Brain microvascular endothelial cell (primary cell): ENCODE measurements around the gene APH1A.

Source experiments
- DNase-seq: peaks from one replicate; pipeline ENCODE4 v3.0.0-alpha.2; 2020
- H3K27ac ChIP-seq: fragments of 250-450 bp; sonication (Bioruptor Pico); 2 replicates; pipeline ENCODE4 v1.5.1; 2020; ENCODE audit warnings: mild to moderate bottlenecking, moderate library complexity
- H3K27me3 ChIP-seq: fragments of 250-450 bp; sonication (Bioruptor Pico); replicated peaks from 2 replicates; pipeline ENCODE4 v1.5.1; 2020; ENCODE audit warnings: mild to moderate bottlenecking
- H3K36me3 ChIP-seq: fragments of 250-450 bp; sonication (Bioruptor Pico); replicated peaks from 2 replicates; pipeline ENCODE4 v1.5.1; 2020; ENCODE audit warnings: mild to moderate bottlenecking
- H3K4me3 ChIP-seq: 2 replicates; pipeline ENCODE4 v1.5.1; 2011; ENCODE audit warnings: low read depth, mild to moderate bottlenecking, control low read depth, low read length, moderate library complexity
- in situ Hi-C: cut with HindIII; loops from 2 replicates; pipeline ENCODE4 v1.10.0; 2017; ENCODE audit warnings: low sequenced_read_pairs, low pct_ligation_motif_present
- TF ChIP-seq, protein P1 (sequence below): IDR thresholded peaks from 2 replicates; pipeline ENCODE4 v1.5.1; 2011; ENCODE audit warnings: low read depth, mild to moderate bottlenecking, moderate library complexity, low read length, control low read depth, inconsistent platforms; ENCODE audit errors: missing control alignments

APH1A gene

DNA sequence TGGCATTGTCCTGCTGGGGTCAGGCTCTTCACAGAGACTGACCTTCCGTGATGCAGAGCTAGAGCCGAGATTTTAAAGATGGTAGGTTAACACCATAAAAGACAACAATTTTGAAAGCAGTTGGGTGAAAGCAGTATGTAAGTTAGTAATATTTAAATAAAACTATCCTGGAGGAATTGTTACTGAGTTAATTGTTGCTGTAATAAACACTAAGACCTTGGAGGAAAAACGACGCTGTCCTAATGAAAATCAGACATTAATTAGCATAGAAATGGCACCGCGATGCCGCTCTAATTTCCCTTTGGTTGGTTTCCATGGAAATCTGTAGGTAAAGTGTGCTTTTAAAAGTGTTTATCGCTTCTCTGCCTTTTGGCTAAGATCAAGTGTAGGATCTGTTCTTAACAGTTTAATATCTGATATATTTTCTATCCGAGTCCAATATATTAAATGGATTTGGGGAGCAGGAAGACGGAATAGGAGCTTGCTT is 32.2 kb downstream of the APH1A start:
- in situ Hi-C loops = no loop called here
- H3K27ac ChIP-seq = peak overlapping the region; percentile 28
- TF ChIP-seq, protein P1, sequence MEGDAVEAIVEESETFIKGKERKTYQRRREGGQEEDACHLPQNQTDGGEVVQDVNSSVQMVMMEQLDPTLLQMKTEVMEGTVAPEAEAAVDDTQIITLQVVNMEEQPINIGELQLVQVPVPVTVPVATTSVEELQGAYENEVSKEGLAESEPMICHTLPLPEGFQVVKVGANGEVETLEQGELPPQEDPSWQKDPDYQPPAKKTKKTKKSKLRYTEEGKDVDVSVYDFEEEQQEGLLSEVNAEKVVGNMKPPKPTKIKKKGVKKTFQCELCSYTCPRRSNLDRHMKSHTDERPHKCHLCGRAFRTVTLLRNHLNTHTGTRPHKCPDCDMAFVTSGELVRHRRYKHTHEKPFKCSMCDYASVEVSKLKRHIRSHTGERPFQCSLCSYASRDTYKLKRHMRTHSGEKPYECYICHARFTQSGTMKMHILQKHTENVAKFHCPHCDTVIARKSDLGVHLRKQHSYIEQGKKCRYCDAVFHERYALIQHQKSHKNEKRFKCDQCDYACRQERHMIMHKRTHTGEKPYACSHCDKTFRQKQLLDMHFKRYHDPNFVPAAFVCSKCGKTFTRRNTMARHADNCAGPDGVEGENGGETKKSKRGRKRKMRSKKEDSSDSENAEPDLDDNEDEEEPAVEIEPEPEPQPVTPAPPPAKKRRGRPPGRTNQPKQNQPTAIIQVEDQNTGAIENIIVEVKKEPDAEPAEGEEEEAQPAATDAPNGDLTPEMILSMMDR = no peak

DNA sequence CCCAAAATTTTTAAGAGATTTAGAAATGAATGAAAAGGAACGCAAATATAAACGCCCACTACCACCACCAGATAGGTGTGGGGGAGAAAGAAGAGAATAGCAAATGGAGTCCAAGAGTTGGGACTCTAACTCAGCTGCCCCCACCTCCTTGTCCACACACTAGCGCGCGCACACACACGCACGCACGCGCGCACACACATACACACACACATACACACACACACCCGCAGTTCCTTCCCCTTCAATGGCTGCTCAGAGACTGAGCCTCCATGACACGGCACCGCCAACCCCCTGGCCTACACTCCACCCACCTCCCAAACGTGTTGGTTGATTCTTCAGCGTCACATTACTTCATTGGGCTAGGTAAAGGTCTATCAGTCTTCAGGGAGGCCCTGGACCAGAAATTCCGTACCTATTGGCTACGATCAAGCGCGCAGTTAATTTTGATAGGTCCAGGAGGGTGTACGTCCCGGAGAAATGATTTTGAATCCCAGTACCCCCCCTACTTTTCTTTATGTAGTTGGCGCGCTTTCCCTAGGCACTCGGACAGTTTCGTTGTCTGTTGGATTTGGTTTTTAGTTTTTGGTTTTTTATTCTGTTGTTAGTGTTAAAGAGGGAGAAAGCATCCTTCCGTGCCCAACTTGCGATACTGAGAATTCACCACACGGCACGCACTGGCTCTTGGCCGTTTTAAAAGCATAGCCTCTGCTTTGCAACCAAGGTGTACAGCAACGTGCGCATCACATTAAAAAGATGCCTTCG is 32.8 kb downstream of the APH1A start, which contains the start of gene ANP32E:
Gene ANP32E, minus strand, starts transcription at position 261 of the 762 bp plus-strand sequence. CDS start 326 bp downstream, outside the sequence.
- H3K27ac ChIP-seq = peak within 1 kb of the TSS; percentile 57
- TF ChIP-seq, protein P1 = no peak
- DNase-seq = peak; percentile 100
- in situ Hi-C loops = no loop called here
- peak within 1 kb of the TSS; percentile 67 for H3K4me3 ChIP-seq
- no peaks in the 10 kb centered on the region for H3K36me3 ChIP-seq
- H3K27me3 ChIP-seq = no peaks in the 10 kb centered on the region

More for the DNA sequence above, 32.2 kb downstream of the APH1A start:
- Histone ChIP-seq H3K36me3 (no peaks in the 10 kb centered on the region), H3K4me3 (peak overlapping the region; percentile 67), H3K27me3 (no peaks in the 10 kb centered on the region)
- DNase-seq = no peak

DNA sequence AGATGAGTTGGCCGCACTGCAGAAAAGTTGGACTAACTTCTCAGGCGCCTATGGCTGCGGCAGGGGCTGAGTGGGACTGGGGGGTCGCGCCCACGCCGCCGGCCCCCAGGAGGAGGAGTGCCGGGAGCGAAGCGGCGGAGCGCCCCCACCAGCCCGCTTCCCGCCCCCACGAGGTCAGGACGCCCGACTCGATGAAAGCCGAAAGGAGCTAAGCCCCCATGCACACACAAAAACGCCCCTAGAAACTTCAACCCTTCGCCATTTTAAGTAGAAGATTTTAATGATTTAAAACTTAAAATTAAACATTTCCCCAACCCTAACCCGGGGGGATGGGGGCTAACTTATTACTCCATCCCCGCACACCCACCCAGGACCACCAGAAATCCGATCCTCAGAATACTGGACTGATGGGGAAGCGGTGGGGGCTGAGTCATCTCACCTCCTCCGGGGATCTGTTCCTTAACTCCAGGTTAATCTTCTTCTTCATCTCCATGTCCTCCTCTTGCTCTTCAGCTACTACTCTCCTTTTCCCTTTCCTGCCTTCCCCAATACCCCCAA is 33.4 kb downstream of the APH1A start:
- in situ Hi-C loops = no loop called here
- TF ChIP-seq, protein P1 = no peak
- Histone ChIP-seq H3K27me3 (no peaks in the 10 kb centered on the region), H3K36me3 (no peaks in the 10 kb centered on the region), H3K4me3 (peak overlapping the region; percentile 67), H3K27ac (peak overlapping the region; percentile 57)
- DNase-seq = no peak

DNA sequence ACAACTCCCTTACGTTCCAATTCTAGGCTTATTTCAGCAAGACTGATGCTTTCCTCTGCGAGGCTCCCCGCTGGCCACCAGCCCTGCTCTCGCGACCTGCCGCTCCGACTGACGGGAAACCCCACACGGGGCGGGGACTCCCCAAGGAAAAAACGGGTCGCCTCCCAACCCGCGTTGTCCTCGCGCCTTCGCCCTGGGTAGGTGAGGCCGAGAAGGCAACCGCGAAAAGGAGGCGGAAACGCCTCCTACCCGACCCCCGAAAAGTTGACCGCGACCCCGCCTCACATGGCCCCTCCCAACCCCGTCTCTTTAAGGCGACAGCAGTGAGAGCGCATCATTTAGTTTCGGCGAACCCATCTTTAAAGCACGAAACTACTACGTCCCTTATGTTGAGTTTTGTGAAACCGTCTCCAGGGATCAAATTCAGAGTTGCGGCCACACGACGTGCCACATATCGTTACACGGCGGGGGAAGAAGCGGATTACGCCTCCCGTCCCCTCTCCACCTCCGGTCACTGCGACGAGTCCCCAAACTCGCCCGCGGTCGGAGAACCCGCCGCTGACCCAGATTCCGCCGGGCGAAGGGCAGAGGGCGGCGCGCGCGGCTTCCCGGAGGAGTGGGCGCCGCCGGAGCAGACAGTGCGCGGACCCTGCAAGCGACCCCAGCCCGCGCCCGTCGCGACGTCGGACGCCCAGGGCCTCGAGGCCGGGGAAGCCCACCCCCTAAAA is 34.1 kb downstream of the APH1A start:
- H3K27me3 ChIP-seq = no peaks in the 10 kb centered on the region
- H3K36me3 ChIP-seq = no peaks in the 10 kb centered on the region
- TF ChIP-seq, protein P1 = no peak
- H3K4me3 ChIP-seq = peak overlapping the region; percentile 67
- peak overlapping the region; percentile 57 for H3K27ac ChIP-seq
- peak; percentile 70 for DNase-seq
- in situ Hi-C loops = no loop called here

DNA sequence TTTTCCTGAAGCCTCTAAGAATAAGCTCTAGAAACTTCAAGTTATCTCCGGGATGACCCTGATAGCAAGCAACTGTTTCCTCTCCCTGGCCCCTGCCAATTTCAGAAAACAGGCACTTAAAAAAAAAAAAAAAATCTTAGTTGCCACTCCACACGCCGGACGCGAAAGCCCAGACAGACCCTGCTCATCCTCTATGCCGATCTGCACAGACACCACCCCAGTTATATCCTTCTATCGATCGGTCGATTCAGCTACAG is 34.6 kb downstream of the APH1A start:
- in situ Hi-C loops = no loop called here
- peaks cover 5% of the 10 kb centered on the region for H3K36me3 ChIP-seq
- H3K27ac ChIP-seq = peak overlapping the region; percentile 57
- DNase-seq = no peak
- TF ChIP-seq, protein P1 = no peak
- peak overlapping the region; percentile 67 for H3K4me3 ChIP-seq
- H3K27me3 ChIP-seq = no peaks in the 10 kb centered on the region
